HL-60 (cell line): ENCODE data around the gene ADD2.
A peak's percentile ranks its signal among the peaks of the same experiment; 100 is the strongest.
"Not testable (repeated sequence)": the region's sequence is repeated elsewhere in the genome, so short reads cannot be mapped to it uniquely, and the experiment has no call there.

Source experiments
- DNase-seq, 2 experiments: peaks; one replicate each; pipeline ENCODE4 v3.0.0-alpha.2; 2010 to 2020; ENCODE audit warnings: low read depth in 1 of 2, low spot score in 1 of 2
- H3K27ac ChIP-seq: fragments of 250-450 bp; sonication (Bioruptor Pico); replicated peaks from 2 replicates; pipeline ENCODE4 v1.5.1; 2020; ENCODE audit warnings: mild to moderate bottlenecking, moderate library complexity
- H3K27me3 ChIP-seq: fragments of 250-450 bp; sonication (Bioruptor Pico); 2 replicates; pipeline ENCODE4 v1.5.1; 2021; ENCODE audit warnings: mild to moderate bottlenecking, moderate library complexity; ENCODE audit not compliant: insufficient read depth, poor library complexity, severe bottlenecking
- H3K4me3 ChIP-seq: replicated peaks from 2 replicates; pipeline ENCODE4 v1.5.1; 2011; ENCODE audit warnings: mild to moderate bottlenecking, control low read depth, low read length; ENCODE audit not compliant: insufficient read depth
- GABPA ChIP-seq: IDR thresholded peaks from 2 replicates; pipeline ENCODE4 v1.6.1; 2012; ENCODE audit warnings: low read depth
- POLR2AphosphoS5 ChIP-seq: IDR thresholded peaks from 2 replicates; pipeline ENCODE4 v1.6.1; 2012; ENCODE audit warnings: low read depth
- SPI1 ChIP-seq: IDR thresholded peaks from 2 replicates; pipeline ENCODE4 v1.6.1; 2012; ENCODE audit warnings: low read depth, mild to moderate bottlenecking, borderline replicate concordance
- TF ChIP-seq, protein P1 (sequence below): IDR thresholded peaks from 2 replicates; pipeline ENCODE4 v1.6.1; 2012; ENCODE audit warnings: low read depth; ENCODE audit not compliant: insufficient replicate concordance
- TF ChIP-seq, protein P2 (sequence below): IDR thresholded peaks from one replicate; pipeline ENCODE4 v1.5.1; 2011; ENCODE audit warnings: low read length, control low read depth, inconsistent platforms; ENCODE audit not compliant: insufficient read depth

ADD2 gene

DNA sequence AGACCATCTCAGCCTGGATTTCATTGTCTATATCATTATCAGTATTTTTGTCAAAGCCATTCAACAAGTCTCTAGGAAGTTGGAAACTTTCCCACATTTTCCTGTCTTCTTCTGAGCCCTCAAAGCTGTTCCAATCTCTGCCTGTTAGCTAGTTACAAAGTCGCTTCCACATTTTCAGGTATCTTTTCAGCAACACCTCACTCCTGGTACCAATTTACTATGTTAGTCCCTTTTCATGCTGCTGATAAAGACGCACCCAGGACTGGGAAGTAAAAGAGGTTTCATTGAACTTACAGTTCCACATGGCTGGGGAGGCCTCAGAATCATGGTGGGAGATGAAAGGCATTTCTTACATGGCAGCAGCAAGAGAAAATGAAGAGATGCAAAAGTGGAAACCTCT, 31.7 kb upstream of the ADD2 start:
- Histone ChIP-seq H3K27ac (no peak overlapping the region), H3K27me3 (no peaks in the 10 kb centered on the region), H3K4me3 (no peak overlapping the region)
- TF ChIP-seq, protein P1, sequence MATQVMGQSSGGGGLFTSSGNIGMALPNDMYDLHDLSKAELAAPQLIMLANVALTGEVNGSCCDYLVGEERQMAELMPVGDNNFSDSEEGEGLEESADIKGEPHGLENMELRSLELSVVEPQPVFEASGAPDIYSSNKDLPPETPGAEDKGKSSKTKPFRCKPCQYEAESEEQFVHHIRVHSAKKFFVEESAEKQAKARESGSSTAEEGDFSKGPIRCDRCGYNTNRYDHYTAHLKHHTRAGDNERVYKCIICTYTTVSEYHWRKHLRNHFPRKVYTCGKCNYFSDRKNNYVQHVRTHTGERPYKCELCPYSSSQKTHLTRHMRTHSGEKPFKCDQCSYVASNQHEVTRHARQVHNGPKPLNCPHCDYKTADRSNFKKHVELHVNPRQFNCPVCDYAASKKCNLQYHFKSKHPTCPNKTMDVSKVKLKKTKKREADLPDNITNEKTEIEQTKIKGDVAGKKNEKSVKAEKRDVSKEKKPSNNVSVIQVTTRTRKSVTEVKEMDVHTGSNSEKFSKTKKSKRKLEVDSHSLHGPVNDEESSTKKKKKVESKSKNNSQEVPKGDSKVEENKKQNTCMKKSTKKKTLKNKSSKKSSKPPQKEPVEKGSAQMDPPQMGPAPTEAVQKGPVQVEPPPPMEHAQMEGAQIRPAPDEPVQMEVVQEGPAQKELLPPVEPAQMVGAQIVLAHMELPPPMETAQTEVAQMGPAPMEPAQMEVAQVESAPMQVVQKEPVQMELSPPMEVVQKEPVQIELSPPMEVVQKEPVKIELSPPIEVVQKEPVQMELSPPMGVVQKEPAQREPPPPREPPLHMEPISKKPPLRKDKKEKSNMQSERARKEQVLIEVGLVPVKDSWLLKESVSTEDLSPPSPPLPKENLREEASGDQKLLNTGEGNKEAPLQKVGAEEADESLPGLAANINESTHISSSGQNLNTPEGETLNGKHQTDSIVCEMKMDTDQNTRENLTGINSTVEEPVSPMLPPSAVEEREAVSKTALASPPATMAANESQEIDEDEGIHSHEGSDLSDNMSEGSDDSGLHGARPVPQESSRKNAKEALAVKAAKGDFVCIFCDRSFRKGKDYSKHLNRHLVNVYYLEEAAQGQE = no peak
- TF ChIP-seq GABPA (no peak), SPI1 (no peak), POLR2AphosphoS5 (no peak)
- TF ChIP-seq, protein P2, sequence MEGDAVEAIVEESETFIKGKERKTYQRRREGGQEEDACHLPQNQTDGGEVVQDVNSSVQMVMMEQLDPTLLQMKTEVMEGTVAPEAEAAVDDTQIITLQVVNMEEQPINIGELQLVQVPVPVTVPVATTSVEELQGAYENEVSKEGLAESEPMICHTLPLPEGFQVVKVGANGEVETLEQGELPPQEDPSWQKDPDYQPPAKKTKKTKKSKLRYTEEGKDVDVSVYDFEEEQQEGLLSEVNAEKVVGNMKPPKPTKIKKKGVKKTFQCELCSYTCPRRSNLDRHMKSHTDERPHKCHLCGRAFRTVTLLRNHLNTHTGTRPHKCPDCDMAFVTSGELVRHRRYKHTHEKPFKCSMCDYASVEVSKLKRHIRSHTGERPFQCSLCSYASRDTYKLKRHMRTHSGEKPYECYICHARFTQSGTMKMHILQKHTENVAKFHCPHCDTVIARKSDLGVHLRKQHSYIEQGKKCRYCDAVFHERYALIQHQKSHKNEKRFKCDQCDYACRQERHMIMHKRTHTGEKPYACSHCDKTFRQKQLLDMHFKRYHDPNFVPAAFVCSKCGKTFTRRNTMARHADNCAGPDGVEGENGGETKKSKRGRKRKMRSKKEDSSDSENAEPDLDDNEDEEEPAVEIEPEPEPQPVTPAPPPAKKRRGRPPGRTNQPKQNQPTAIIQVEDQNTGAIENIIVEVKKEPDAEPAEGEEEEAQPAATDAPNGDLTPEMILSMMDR = no peak
- DNase-seq = no peak

DNA sequence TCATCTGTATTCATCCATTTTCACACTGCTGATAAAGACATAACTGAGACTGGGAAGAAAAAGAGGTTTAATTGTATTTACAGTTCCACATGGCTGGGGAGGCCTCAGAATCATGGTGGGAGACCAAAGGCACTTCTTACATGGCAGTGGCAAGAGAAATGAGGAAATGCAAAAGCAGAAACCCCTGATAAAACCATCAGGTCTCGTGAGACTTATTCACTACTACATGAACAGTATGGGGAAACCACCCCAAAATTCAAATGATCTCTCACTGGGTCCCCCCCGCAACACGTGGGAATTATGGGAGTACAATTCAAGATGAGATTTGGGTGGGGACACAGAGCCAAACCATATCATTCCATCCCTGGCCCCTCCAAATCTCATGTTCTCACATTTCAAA, 30.0 kb upstream of the ADD2 start:
- DNase-seq, H3K27me3 ChIP-seq, H3K4me3 ChIP-seq, H3K27ac ChIP-seq: not testable (repeated sequence)

DNA sequence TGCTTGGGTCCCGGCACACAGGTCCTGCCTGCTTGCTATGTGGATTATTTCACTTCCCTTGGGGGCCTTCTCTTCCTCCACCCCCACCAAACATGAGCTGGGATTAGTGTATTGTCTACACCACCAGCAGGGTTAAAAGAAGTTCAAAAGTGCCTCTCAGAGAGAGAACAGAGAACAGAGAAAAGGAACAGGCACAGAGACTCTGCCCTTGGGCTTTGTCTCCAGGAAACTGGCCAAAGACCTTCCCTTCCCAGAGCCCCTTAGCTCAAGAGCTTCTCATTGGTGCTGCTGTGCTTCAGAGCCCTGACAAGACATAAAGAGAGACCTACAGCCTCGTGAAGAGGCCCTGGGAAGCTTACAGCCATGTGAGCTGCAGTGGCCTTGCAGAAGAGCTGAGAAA, 29.5 kb upstream of the ADD2 start:
- TF ChIP-seq POLR2AphosphoS5 (no peak), GABPA (no peak), SPI1 (no peak)
- TF ChIP-seq, protein P2 = no peak
- TF ChIP-seq, protein P1 = no peak
- Histone ChIP-seq H3K27me3 (no peaks in the 10 kb centered on the region), H3K4me3 (no peak overlapping the region), H3K27ac (no peak overlapping the region)
- DNase-seq = peak in 1 of 2 experiments; percentile 47

DNA sequence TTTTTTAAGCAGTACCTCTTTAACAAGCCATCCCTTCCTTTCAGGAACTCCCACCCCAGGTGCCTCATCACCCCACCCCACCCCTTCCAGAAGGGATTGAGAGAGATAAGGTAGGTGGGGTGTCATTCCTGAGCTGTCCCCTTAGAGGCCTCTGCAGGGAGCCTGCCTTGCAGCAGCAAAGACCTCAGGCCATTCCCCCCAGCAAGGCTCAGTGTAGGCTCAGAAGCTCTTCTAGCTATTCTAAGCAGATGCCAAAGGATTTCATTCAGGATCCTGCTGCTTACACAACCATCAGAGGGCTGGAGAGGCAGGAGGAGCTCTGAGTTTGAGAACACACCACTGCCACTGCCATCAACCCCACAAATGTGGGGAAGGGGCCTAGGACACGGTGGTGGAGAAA, 28.3 kb upstream of the ADD2 start:
- DNase-seq = no peak
- TF ChIP-seq, protein P1 = no peak
- TF ChIP-seq, protein P2 = no peak
- no peak for TF ChIP-seq SPI1
- no peak for TF ChIP-seq GABPA
- TF ChIP-seq POLR2AphosphoS5 = no peak
- Histone ChIP-seq H3K27ac (no peak overlapping the region), H3K27me3 (peaks cover 3% of the 10 kb centered on the region), H3K4me3 (no peak overlapping the region)
